Gastroesophageal sphincter (tissue), 4 donors: Measurements from ENCODE around the gene CT45A7. TPM values are rescaled to one million over a fixed set of nuclear protein-coding genes. Genes with fewer than 3 reads are reported as not detected.
"Not testable (repeated sequence)": the region's sequence is repeated elsewhere in the genome, so short reads cannot be mapped to it uniquely, and the experiment has no call there.

Experiments used
- ATAC-seq: fragments of 150-250 bp; one replicate; pipeline ENCODE4 v1.9.1; 2016; ENCODE audit warnings: mild to moderate bottlenecking, moderate library complexity
- H3K27ac ChIP-seq, 4 donors: fragments of 200-600 bp; sonication (generic) in 3 of 4; 1 replicate in 3 of 4; 2 replicates in 1 of 4; pipeline ENCODE4 v1.5.1; 2016 to 2019
- H3K27me3 ChIP-seq: fragments of 200-600 bp; sonication (generic); one replicate; pipeline ENCODE4 v1.5.1; 2019
- H3K36me3 ChIP-seq, 2 donors: fragments of 200-600 bp; sonication (generic); one replicate each; pipeline ENCODE4 v1.5.1; 2019; ENCODE audit warnings: control low read depth in 1 of 2
- H3K4me1 ChIP-seq, 3 donors: fragments of 200-600 bp; sonication (generic); 1 replicate in 2 of 3; 2 replicates in 1 of 3; pipeline ENCODE4 v1.5.1; 2016 to 2019; ENCODE audit warnings: control low read depth in 2 of 3
- H3K4me3 ChIP-seq, 2 donors: fragments of 200-600 bp; sonication (generic); one replicate each; pipeline ENCODE4 v1.5.1; 2019; ENCODE audit warnings: mild to moderate bottlenecking in 1 of 2, moderate library complexity in 1 of 2
- H3K9me3 ChIP-seq, 3 donors: fragments of 200-600 bp; sonication (generic); one replicate each; pipeline ENCODE4 v1.5.1; 2017 to 2019; ENCODE audit warnings: control low read depth in 2 of 3
- WGBS, 2 donors: methylation state at CpG; one replicate each; pipeline ENCODE4 v1.1.5; 2018; ENCODE audit warnings: low coverage in 1 of 2; 5-methylcytosine and 5-hydroxymethylcytosine counted together
- total RNA-seq, 4 donors: library from RNA; depleted of rRNA; stranded (reverse); fragments of >200 nt; gene quantifications; one replicate each; pipeline ENCODE4 v1.1.0, GENCODE V29; 2016

CT45A7 gene
- total RNA-seq: not detected

- H3K4me1 ChIP-seq, H3K4me3 ChIP-seq, H3K9me3 ChIP-seq, H3K27ac ChIP-seq, ATAC-seq, H3K27me3 ChIP-seq, H3K36me3 ChIP-seq: not testable (repeated sequence)
- no CpG with 5 or more reads among the region's 17 CpGs for WGBS, 2 donors
These were observed at the start of gene CT45A7 for GRCh38 chrX:135837180-135837579. CT45A7 (minus strand) TSS chrX:135837280; CDS start chrX:135833533, 3,747 bp downstream.

- H3K9me3 ChIP-seq, H3K4me1 ChIP-seq, H3K27ac ChIP-seq, H3K27me3 ChIP-seq, ATAC-seq, H3K36me3 ChIP-seq, H3K4me3 ChIP-seq: not testable (repeated sequence)
- WGBS, 2 donors: 26 to 75% methylated on average over 2 to 3 of the region's 5 CpGs
These were observed 45.7 kb upstream of the CT45A7 start for GRCh38 chrX:135882741-135883140.

DNA sequence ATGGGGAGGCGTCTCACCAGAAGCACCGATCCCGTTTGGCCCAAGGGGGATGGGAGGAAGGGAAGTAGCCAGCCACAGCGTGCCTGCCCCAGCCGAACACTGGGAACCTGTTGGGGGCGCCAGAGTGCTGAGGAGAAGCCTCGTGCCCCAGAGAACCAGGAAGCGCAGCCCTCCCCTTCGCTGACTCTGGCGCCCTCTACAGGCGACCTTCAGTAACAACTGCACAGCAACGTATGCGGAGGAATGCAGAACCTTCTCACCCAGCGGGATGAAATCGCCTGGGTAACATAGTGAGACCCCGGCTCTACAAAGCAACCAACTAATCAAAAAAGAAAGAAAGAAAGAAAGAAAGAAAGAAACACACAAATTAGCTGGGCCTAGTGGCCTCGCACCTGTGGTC is 34.6 kb upstream of the CT45A7 start, which contains the start of gene CT45A9:
CT45A9 (minus strand) TSS at position 101 of the 400 bp plus-strand sequence. CDS start 3,751 bp downstream, outside the sequence.
- no CpG with 5 or more reads among the region's 17 CpGs for WGBS, 2 donors
- H3K27ac ChIP-seq, H3K27me3 ChIP-seq, H3K4me1 ChIP-seq, H3K4me3 ChIP-seq, H3K9me3 ChIP-seq, ATAC-seq, H3K36me3 ChIP-seq: not testable (repeated sequence)

- ATAC-seq, H3K4me3 ChIP-seq, H3K27me3 ChIP-seq, H3K36me3 ChIP-seq, H3K27ac ChIP-seq, H3K4me1 ChIP-seq, H3K9me3 ChIP-seq: not testable (repeated sequence)
- no CpG with 5 or more reads among the region's 17 CpGs for WGBS, 2 donors
These were observed 17.4 kb upstream of the CT45A7 start, which contains the start of gene CT45A8 for GRCh38 chrX:135854438-135854837. CT45A8 (minus strand) TSS chrX:135854538; CDS start chrX:135850783, 3,755 bp downstream.

DNA sequence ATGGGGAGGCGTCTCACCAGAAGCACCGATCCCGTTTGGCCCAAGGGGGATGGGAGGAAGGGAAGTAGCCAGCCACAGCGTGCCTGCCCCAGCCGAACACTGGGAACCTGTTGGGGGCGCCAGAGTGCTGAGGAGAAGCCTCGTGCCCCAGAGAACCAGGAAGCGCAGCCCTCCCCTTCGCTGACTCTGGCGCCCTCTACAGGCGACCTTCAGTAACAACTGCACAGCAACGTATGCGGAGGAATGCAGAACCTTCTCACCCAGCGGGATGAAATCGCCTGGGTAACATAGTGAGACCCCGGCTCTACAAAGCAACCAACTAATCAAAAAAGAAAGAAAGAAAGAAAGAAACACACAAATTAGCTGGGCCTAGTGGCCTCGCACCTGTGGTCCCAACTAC is 17.2 kb downstream of the CT45A7 start, which contains the start of gene CT45A2:
CT45A2 (minus strand) TSS at position 101 of the 400 bp plus-strand sequence. CDS start 3,747 bp downstream, outside the sequence.
- not testable (repeated sequence) for ATAC-seq, H3K36me3 ChIP-seq, H3K9me3 ChIP-seq, H3K4me1 ChIP-seq, H3K4me3 ChIP-seq, H3K27me3 ChIP-seq, H3K27ac ChIP-seq
- no CpG with 5 or more reads among the region's 17 CpGs for WGBS, 2 donors

DNA sequence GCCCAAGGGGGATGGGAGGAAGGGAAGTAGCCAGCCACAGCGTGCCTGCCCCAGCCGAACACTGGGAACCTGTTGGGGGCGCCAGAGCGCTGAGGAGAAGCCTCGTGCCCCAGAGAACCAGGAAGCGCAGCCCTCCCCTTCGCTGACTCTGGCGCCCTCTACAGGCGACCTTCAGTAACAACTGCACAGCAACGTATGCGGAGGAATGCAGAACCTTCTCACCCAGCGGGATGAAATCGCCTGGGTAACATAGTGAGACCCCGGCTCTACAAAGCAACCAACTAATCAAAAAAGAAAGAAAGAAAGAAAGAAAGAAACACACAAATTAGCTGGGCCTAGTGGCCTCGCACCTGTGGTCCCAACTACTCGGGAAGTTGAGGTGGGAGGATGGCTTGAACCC is 34.4 kb downstream of the CT45A7 start, which contains the start of gene CT45A6:
CT45A6 (minus strand) TSS at position 101 of the 400 bp plus-strand sequence. CDS start 3,794 bp downstream, outside the sequence.
- not testable (repeated sequence) for H3K9me3 ChIP-seq, H3K36me3 ChIP-seq, ATAC-seq, H3K27me3 ChIP-seq, H3K27ac ChIP-seq, H3K4me1 ChIP-seq, H3K4me3 ChIP-seq
- no CpG with 5 or more reads among the region's 16 CpGs for WGBS, 2 donors

GRCh38 chrX:135785403-135785802 is 51.7 kb downstream of the CT45A7 start, which contains the start of gene CT45A5:
CT45A5 (minus strand) TSS chrX:135785503; CDS start chrX:135781729, 3,774 bp downstream.
- no CpG with 5 or more reads among the region's 16 CpGs for WGBS, 2 donors
- H3K4me1 ChIP-seq, H3K27me3 ChIP-seq, ATAC-seq, H3K4me3 ChIP-seq, H3K27ac ChIP-seq, H3K36me3 ChIP-seq, H3K9me3 ChIP-seq: not testable (repeated sequence)

Other genes with a start within 250 kb of the CT45A7 start
- gene CT45A1, start 123.6 kb downstream of the CT45A7 start, total RNA-seq: not detected
- not detected for gene CT45A3, start 69.1 kb downstream of the CT45A7 start, total RNA-seq
- gene CT45A5, start 51.8 kb downstream of the CT45A7 start, total RNA-seq: not detected
- not detected for gene CT45A6, start 34.5 kb downstream of the CT45A7 start, total RNA-seq
- not detected for gene CT45A2, start 17.3 kb downstream of the CT45A7 start, total RNA-seq
- gene CT45A8, start 17.3 kb upstream of the CT45A7 start, total RNA-seq: not detected
- gene CT45A9, start 34.5 kb upstream of the CT45A7 start, total RNA-seq: not detected
- not detected for gene CT45A10, start 56.2 kb upstream of the CT45A7 start, total RNA-seq
- not detected for gene SAGE1, start 56.4 kb upstream of the CT45A7 start, total RNA-seq
- gene MMGT1, start 136.7 kb upstream of the CT45A7 start, total RNA-seq: 10 to 100 TPM; 33.0 to 43.9 (median 40.6) TPM
- gene SLC9A6, start 148.2 kb upstream of the CT45A7 start, total RNA-seq: 10 to 100 TPM; 17.2 to 27.3 (median 20.3) TPM